SK-N-DZ (cell line): ENCODE results near the gene SLCO4A1.

Experiments
- DNase-seq: peaks from one replicate; pipeline ENCODE4 v3.0.0-alpha.2; 2015; ENCODE audit warnings: low spot score

SLCO4A1 gene

GRCh38 chr20:62637110-62637509 is 5.2 kb upstream of the SLCO4A1 start:
- DNase-seq: no peak

- no peak for DNase-seq
These were observed 4.7 kb upstream of the SLCO4A1 start for GRCh38 chr20:62637521-62638054.

GRCh38 chr20:62638055-62638570 is 4.2 kb upstream of the SLCO4A1 start:
- no peak for DNase-seq

- no peak for DNase-seq
These were observed 3.5 kb upstream of the SLCO4A1 start for GRCh38 chr20:62638679-62639406.

GRCh38 chr20:62639765-62640164 is 2.5 kb upstream of the SLCO4A1 start:
- no peak for DNase-seq

- no peak for DNase-seq
These were observed 1.4 kb upstream of the SLCO4A1 start for GRCh38 chr20:62640870-62641269.

- DNase-seq: no peak
These were observed 817 bp upstream of the SLCO4A1 start for GRCh38 chr20:62641321-62642050.

- no peak for DNase-seq
These were observed 590 bp downstream of the SLCO4A1 start for GRCh38 chr20:62642666-62643520.

- DNase-seq: no peak
These were observed 1.3 kb downstream of the SLCO4A1 start for GRCh38 chr20:62643521-62644043.

- no peak for DNase-seq
These were observed 1.9 kb downstream of the SLCO4A1 start for GRCh38 chr20:62644044-62644795.

- DNase-seq: no peak
These were observed 2.6 kb downstream of the SLCO4A1 start for GRCh38 chr20:62644802-62645496.

- no peak for DNase-seq
These were observed 3.3 kb downstream of the SLCO4A1 start for GRCh38 chr20:62645613-62646012.

GRCh38 chr20:62646851-62647520 is 4.7 kb downstream of the SLCO4A1 start:
- DNase-seq: no peak

GRCh38 chr20:62647521-62648317 is 5.4 kb downstream of the SLCO4A1 start:
- no peak for DNase-seq

GRCh38 chr20:62648318-62648995 is 6.2 kb downstream of the SLCO4A1 start:
- no peak for DNase-seq

- no peak for DNase-seq
These were observed 6.8 kb downstream of the SLCO4A1 start for GRCh38 chr20:62649140-62649539.

GRCh38 chr20:62650551-62651284 is 8.4 kb downstream of the SLCO4A1 start:
- no peak for DNase-seq
